Psoas muscle (tissue), 8 donors: Measurements from ENCODE around the gene RWDD3. TPM values are rescaled to one million over a fixed set of nuclear protein-coding genes. Genes with fewer than 3 reads are reported as not detected.

Experiments
- ATAC-seq, 4 donors: fragments of 200-7000 bp; cut with Tn5 transposase; one replicate each; pipeline ENCODE4 v1.9.1; 2020; ENCODE audit warnings: moderate library complexity in 3 of 4, mild to moderate bottlenecking in 2 of 4
- DNase-seq, 2 donors: peaks; one replicate each; pipeline ENCODE4 v3.0.0-alpha.2; 2020
- H3K27ac ChIP-seq: fragments of 200-600 bp; one replicate; pipeline ENCODE4 v1.8.0; 2022
- H3K27me3 ChIP-seq, 3 donors: fragments of 200-600 bp in 1 of 3; one replicate each; pipeline versions ENCODE4 v1.6.1 to v1.8.0; 2013 to 2022; ENCODE audit warnings: low read length in 2 of 3, mild to moderate bottlenecking in 2 of 3, moderate library complexity in 1 of 3; ENCODE audit not compliant: insufficient read depth in 3 of 3
- H3K36me3 ChIP-seq, 2 donors: fragments of 200-600 bp in 1 of 2; one replicate each; pipeline versions ENCODE4 v1.6.1 to v1.8.0; 2013 to 2022; ENCODE audit warnings: low read depth in 1 of 2, mild to moderate bottlenecking in 1 of 2, moderate library complexity in 1 of 2; ENCODE audit not compliant: insufficient read depth in 1 of 2
- H3K4me1 ChIP-seq: fragments of 200-600 bp; one replicate; pipeline ENCODE4 v1.8.0; 2022
- H3K4me3 ChIP-seq: fragments of 200-600 bp; one replicate; pipeline ENCODE4 v1.8.0; 2022; ENCODE audit warnings: mild to moderate bottlenecking
- H3K9me3 ChIP-seq: fragments of 200-600 bp; one replicate; pipeline ENCODE4 v1.8.0; 2022
- WGBS, 3 donors: extraction: QIAGEN DNeasy Blood & Tissue Kit; methylation state at CpG; one replicate each; pipeline versions ENCODE4 v1.1.6 to v1.1.7; 2013; 5-methylcytosine and 5-hydroxymethylcytosine counted together
- intact Hi-C, 2 donors: fragments of 100-400 bp; cut with DNase I; formaldehyde crosslinking; loops; one replicate each; pipeline versions ENCODE4 v1.11.0 to v1.14.2; 2022
- polyA plus RNA-seq, 3 donors: library from polyadenylated mRNA; stranded (reverse); fragments of 200-250 nt; gene quantifications; one replicate each; pipeline ENCODE4 v1.2.3, GENCODE V29; 2013
- total RNA-seq, 4 donors: library from RNA; stranded (reverse); fragmentation: NEBNext Ultra II Directional in 2 of 4; extraction: Animal tissue kit (Norgen Biotek cat#: 25700) in 2 of 4; gene quantifications; one replicate each; pipeline versions ENCODE4 v1.2.1 to v1.2.4, GENCODE V29; 2021 to 2023
- TF ChIP-seq, protein P1 (sequence below): fragments of 200-600 bp; IDR thresholded peaks from one replicate; pipeline ENCODE4 v1.8.0; 2022; ENCODE audit warnings: antibody characterized with exemption
- donor health status: healthy with polysubstance abuse.
- donor health status: DM: no; HTN: no; CAD: no; lungs with moderate emphysema.
- donor health status: Bipolar disorder and iron deficiency.
- donor health status: healthy.
- donor health status: DM: yes; HTN: yes; CAD: no.
- donor health status: DM: no; HTN: no; CAD: no.
- donor health status: DM: no; HTN: no; CAD: no.
- donor health status: DM: yes; HTN: yes; CAD: no.

RWDD3 gene
- total and polyA plus RNA-seq, 7 donors, result 8.3 to 17.6 (median 12.5) TPM

DNA sequence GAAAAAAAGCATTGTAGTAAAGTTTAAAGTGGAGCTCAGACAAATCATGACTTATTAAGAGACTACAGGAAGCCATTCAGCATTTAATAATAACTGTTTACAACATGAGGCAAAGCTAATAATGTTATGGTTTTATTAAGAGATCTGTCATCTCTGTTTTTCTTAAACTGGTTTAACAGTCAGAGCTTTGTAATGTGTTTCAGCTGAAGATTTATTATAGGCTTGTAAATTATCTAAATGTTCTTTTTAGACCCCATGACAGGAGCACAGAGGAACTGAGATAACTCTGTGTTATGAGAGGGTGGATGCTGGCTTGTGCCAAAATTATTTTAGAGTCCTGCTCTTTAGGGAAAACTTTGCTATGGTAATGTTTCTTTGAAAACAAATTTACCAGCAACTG, 38.0 kb upstream of the RWDD3 start:
- DNase-seq, result no peak
- peak in 3 of 4 donors; percentile 31 to 77 (median 71) for ATAC-seq
- intact Hi-C loops, result loop anchor here in 1 of 2 donors (5.0 kb wide), 2 partner anchors 36 to 44 kb away; partner anchors contain the start of gene RWDD3
- TF ChIP-seq, protein P1, sequence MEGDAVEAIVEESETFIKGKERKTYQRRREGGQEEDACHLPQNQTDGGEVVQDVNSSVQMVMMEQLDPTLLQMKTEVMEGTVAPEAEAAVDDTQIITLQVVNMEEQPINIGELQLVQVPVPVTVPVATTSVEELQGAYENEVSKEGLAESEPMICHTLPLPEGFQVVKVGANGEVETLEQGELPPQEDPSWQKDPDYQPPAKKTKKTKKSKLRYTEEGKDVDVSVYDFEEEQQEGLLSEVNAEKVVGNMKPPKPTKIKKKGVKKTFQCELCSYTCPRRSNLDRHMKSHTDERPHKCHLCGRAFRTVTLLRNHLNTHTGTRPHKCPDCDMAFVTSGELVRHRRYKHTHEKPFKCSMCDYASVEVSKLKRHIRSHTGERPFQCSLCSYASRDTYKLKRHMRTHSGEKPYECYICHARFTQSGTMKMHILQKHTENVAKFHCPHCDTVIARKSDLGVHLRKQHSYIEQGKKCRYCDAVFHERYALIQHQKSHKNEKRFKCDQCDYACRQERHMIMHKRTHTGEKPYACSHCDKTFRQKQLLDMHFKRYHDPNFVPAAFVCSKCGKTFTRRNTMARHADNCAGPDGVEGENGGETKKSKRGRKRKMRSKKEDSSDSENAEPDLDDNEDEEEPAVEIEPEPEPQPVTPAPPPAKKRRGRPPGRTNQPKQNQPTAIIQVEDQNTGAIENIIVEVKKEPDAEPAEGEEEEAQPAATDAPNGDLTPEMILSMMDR, result no peak
- H3K4me1 ChIP-seq, result peaks cover 41% of the 10 kb centered on the region
- no peak overlapping the region for H3K4me3 ChIP-seq
- H3K9me3 ChIP-seq, result no peaks in the 10 kb centered on the region
- no peaks in the 10 kb centered on the region for H3K27me3 ChIP-seq
- peak overlapping the region; percentile 62 for H3K27ac ChIP-seq
- H3K36me3 ChIP-seq, result no peaks in the 10 kb centered on the region

DNA sequence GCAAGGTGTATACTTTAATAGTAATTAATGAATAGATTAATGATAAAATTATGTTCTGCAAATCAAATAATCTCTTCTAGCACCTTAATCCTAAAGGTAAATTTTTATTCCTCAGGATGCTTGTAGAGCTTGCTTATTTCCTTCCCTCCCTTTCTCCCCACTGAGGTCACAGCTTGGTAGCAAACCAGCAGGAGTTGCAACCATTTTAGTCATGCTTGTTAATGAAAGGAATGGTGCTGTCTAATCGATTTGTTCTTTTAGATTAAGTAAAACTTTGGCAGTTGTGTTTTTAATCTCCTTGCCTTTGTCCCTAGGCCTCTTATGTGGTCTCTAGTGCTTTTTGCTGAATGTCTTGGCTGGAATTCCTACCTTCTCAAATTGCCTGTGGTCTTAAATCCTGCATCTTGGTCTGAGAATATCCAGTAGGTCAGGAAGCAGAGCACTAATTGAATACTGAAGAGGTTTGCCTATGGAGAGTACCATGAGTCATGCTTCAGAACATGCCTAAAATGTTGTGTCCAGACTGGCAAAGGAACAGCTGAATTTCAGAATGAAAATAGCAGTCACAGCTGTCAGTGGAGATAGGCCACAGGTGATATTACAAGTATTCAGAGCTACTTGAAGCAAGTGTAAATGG, 36.3 kb upstream of the RWDD3 start:
- Histone ChIP-seq H3K9me3 (no peaks in the 10 kb centered on the region), H3K4me1 (peaks cover 41% of the 10 kb centered on the region), H3K27me3 (no peaks in the 10 kb centered on the region), H3K27ac (peak overlapping the region; percentile 62), H3K4me3 (peak overlapping the region; percentile 0), H3K36me3 (no peaks in the 10 kb centered on the region)
- TF ChIP-seq, protein P1, result no peak
- no peak for DNase-seq
- ATAC-seq, result peak; percentile 86 to 93 (median 92)
- WGBS, 3 donors, result 12 to 22% (median 15%) methylated on average over 1 of the region's 1 CpG
- intact Hi-C loops, result loop anchor here in 1 of 2 donors (5.0 kb wide), 2 partner anchors 35 to 45 kb away; partner anchors contain the start of gene RWDD3

DNA sequence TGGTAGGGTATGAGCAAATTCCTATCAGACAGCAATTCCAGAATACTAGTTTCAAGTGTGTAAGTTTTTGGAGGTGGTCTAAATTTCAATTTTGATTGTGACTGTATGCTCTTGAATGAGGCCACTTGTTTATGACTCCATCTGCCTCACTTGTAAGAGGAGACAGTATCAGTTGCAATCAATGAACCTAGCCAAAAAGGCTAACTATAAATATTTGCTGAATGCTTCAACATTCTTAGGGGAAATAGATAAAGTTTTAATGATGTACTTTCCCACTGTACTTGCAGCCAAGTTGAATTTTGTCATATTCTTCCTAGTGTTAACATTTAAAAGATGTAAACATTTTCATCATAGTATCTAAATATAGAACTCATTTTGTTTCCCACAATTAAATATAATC, 32.1 kb upstream of the RWDD3 start:
- intact Hi-C loops, result no loop called here
- ATAC-seq (no peak), DNase-seq (no peak)
- Histone ChIP-seq H3K27ac (peak overlapping the region; percentile 10), H3K36me3 (no peaks in the 10 kb centered on the region), H3K9me3 (no peaks in the 10 kb centered on the region), H3K4me1 (peaks cover 17% of the 10 kb centered on the region), H3K27me3 (no peaks in the 10 kb centered on the region), H3K4me3 (no peak overlapping the region)
- TF ChIP-seq, protein P1, result no peak

GRCh38 chr1:95203908-95204437, 30.0 kb upstream of the RWDD3 start:
- Histone ChIP-seq H3K36me3 (no peaks in the 10 kb centered on the region), H3K27me3 (no peaks in the 10 kb centered on the region), H3K4me3 (no peak overlapping the region), H3K4me1 (no peaks in the 10 kb centered on the region), H3K27ac (no peak overlapping the region), H3K9me3 (no peaks in the 10 kb centered on the region)
- TF ChIP-seq, protein P1, result no peak
- no peak for ATAC-seq
- no peak for DNase-seq
- intact Hi-C loops, result no loop called here
- 24 to 53% (median 43%) methylated on average over 1 of the region's 1 CpG for WGBS, 3 donors

- Histone ChIP-seq H3K36me3 (no peaks in the 10 kb centered on the region), H3K4me1 (no peaks in the 10 kb centered on the region), H3K27me3 (no peaks in the 10 kb centered on the region), H3K9me3 (no peaks in the 10 kb centered on the region), H3K27ac (no peak overlapping the region), H3K4me3 (no peak overlapping the region)
- no peak for ATAC-seq
- intact Hi-C loops, result no loop called here
- DNase-seq, result no peak
- TF ChIP-seq, protein P1, result no peak
- 96 to 98% (median 98%) methylated on average over 2 of the region's 2 CpGs for WGBS, 3 donors
Observed at GRCh38 chr1:95206514-95206913, 27.5 kb upstream of the RWDD3 start.
